ENCODE measurements around the gene DNAAF5. TPM values are rescaled to one million over a fixed set of nuclear protein-coding genes. Genes with fewer than 3 reads are reported as not detected.

The DNAAF5 gene
- total and polyA plus RNA-seq, 2 of the 4 experiments (the other 2 are of a cell fraction) = 12.4 to 32.6 TPM

GRCh38 chr7:723541-723940 is 3.0 kb upstream of the DNAAF5 start:
- H3K9me3 ChIP-seq (ENCODE audit: control insufficient read depth, insufficient read depth, low read length) = peaks cover 2% of the 10 kb centered on the region; the same call in 1 of the 2 replicates
- no peak for DNase-seq
- BruUV-seq (replicated peaks) = no TSS peak
- CTCF ChIA-PET = no interaction called here
- dilution Hi-C loops (cut with HindIII; ENCODE audit: low sequenced_read_pairs, unreplicated experiment) = no loop called here
- no peak overlapping the region for H2BK20ac ChIP-seq (ENCODE audit: low read depth, low read length)
- POLR2A ChIA-PET (ENCODE audit: unreplicated experiment) = no interaction called here
- peaks cover 13 to 29% of the 10 kb centered on the region in 2 experiments for H3K79me1 ChIP-seq (ENCODE audit: low read depth in 1 of 2, low read length in 2 of 2)
- H4K91ac ChIP-seq (ENCODE audit: insufficient read depth, low read depth, low read length) = no peak overlapping the region
- H3K4me1 ChIP-seq (ENCODE audit: control insufficient read depth, insufficient read depth, low read length) = peaks cover 17% of the 10 kb centered on the region
- H3K4me2 ChIP-seq (ENCODE audit: low read depth, low read length) = no peak overlapping the region
- ATAC-seq (ENCODE audit: low read depth) = no peak
- H4K5ac ChIP-seq (ENCODE audit: low read depth, low read length) = no peak overlapping the region
- no peaks in the 10 kb centered on the region for H3K27me3 ChIP-seq (ENCODE audit: control insufficient read depth, insufficient read depth, low read length)
- H3K14ac ChIP-seq (replicated peaks; ENCODE audit: low read depth, low read length) = no peak overlapping the region
- H3K4ac ChIP-seq (ENCODE audit: low read depth, low read length) = no peak overlapping the region
- H3K23ac ChIP-seq (ENCODE audit: low read depth, low read length) = no peak overlapping the region
- H2BK5ac ChIP-seq (ENCODE audit: low read depth, low read length, poor library complexity, severe bottlenecking) = no peak overlapping the region
- H2AFZ ChIP-seq (replicated peaks; ENCODE audit: low read length, poor library complexity) = no peak overlapping the region
- H3K4me3 ChIP-seq (ENCODE audit: insufficient read depth, low read depth, low read length) = no peak overlapping the region
- WGBS, 2 experiments (ENCODE audit: extremely low coverage in 2 of 2, insufficient read length in 1 of 2) = 98% methylated on average over 5 of the region's 9 CpGs; no CpG with 5 or more reads in 1 of the 2 experiments
- peaks cover 3% of the 10 kb centered on the region for H4K20me1 ChIP-seq (ENCODE audit: insufficient read depth, low read length)
- no peak overlapping the region for H2BK15ac ChIP-seq (ENCODE audit: low read depth, low read length)
- H3K36me3 ChIP-seq (ENCODE audit: control insufficient read depth, insufficient read depth, low read length) = peaks cover 3% of the 10 kb centered on the region; the same call in 1 of the 2 replicates
- H2AK5ac ChIP-seq (ENCODE audit: low read depth, low read length) = no peak overlapping the region
- H3K27ac ChIP-seq (ENCODE audit: insufficient read depth, low read length) = no peak overlapping the region
- peak overlapping the region; percentile 31 for H2AK9ac ChIP-seq (replicated peaks; ENCODE audit: low read depth, low read length, poor library complexity)
- peaks cover 2% of the 10 kb centered on the region; the same call in 1 of the 2 replicates for H3K9me1 ChIP-seq (ENCODE audit: insufficient read depth, low read length)
- H3K18ac ChIP-seq (ENCODE audit: low read depth, low read length) = no peak overlapping the region
- H3K56ac ChIP-seq (ENCODE audit: extremely low read depth, insufficient read depth, low read length) = no peak overlapping the region
- TF ChIP-seq MAFK (IDR thresholded peaks at IDR 0.05; ENCODE audit: low read depth, low read length) (no peak), RAD21 (IDR thresholded peaks at IDR 0.05; ENCODE audit: low read length) (no peak), FOS (IDR thresholded peaks at IDR 0.05; ENCODE audit: low read depth, low read length) (no peak), CTCF (conservative IDR thresholded peaks at IDR 0.05; ENCODE audit: low read depth, low read length) (no peak)
- no peak overlapping the region for H3K9ac ChIP-seq (ENCODE audit: low read depth, low read length)
- no peak overlapping the region for H4K8ac ChIP-seq (ENCODE audit: low read depth in 2 of 2, low read length in 2 of 2)
- in situ Hi-C loops (cut with MboI; ENCODE audit: low sequenced_read_pairs) = no loop called here
- intact Hi-C loops (cut with micrococcal nuclease) = no loop called here
- no peak overlapping the region for H2BK120ac ChIP-seq (ENCODE audit: low read depth, low read length)
